Hepatocyte (in vitro differentiated cells): ENCODE data around the gene SPDYE16. TPM values are rescaled to one million over a fixed set of nuclear protein-coding genes. Genes with fewer than 3 reads are reported as not detected.
A peak's percentile ranks its signal among the peaks of the same experiment; 100 is the strongest.
"Not testable (repeated sequence)": the region's sequence is repeated elsewhere in the genome, so short reads cannot be mapped to it uniquely, and the experiment has no call there.

Experiments
- DNase-seq: peaks from one replicate; pipeline ENCODE4 v3.0.0-alpha.2; 2016; ENCODE audit warnings: low spot score
- H2AFZ ChIP-seq: fragments of 200-600 bp; sonication (generic); 2 replicates; pipeline ENCODE4 v1.6.0; 2016; ENCODE audit warnings: antibody characterized with exemption, mild to moderate bottlenecking
- H3K27ac ChIP-seq: fragments of 200-600 bp; sonication (generic); 2 replicates; pipeline ENCODE4 v1.5.1; 2016; ENCODE audit warnings: mild to moderate bottlenecking
- H3K27me3 ChIP-seq: fragments of 200-600 bp; sonication (generic); 2 replicates; pipeline ENCODE4 v1.6.1; 2016
- H3K36me3 ChIP-seq: fragments of 200-600 bp; sonication (generic); replicated peaks from 2 replicates; pipeline ENCODE4 v1.5.1; 2016; ENCODE audit warnings: low read depth; ENCODE audit not compliant: insufficient read depth
- H3K4me1 ChIP-seq: fragments of 200-600 bp; sonication (generic); 2 replicates; pipeline ENCODE4 v1.5.1; 2016; ENCODE audit warnings: mild to moderate bottlenecking, moderate library complexity; ENCODE audit not compliant: insufficient read depth
- H3K4me2 ChIP-seq: fragments of 200-600 bp; sonication (generic); 2 replicates; pipeline ENCODE4 v1.6.0; 2016
- H3K4me3 ChIP-seq: fragments of 200-600 bp; sonication (generic); 2 replicates; pipeline ENCODE4 v1.5.1; 2016; ENCODE audit warnings: mild to moderate bottlenecking
- H3K79me2 ChIP-seq: fragments of 200-600 bp; sonication (generic); 2 replicates; pipeline ENCODE4 v1.6.0; 2017; ENCODE audit warnings: mild to moderate bottlenecking
- H3K9me2 ChIP-seq: fragments of 200-600 bp; sonication (generic); replicated peaks from 2 replicates; pipeline ENCODE4 v1.6.0; 2017; ENCODE audit warnings: mild to moderate bottlenecking; ENCODE audit not compliant: insufficient read depth
- H3K9me3 ChIP-seq: fragments of 200-600 bp; sonication (generic); 2 replicates; pipeline ENCODE4 v1.5.1; 2016; ENCODE audit warnings: low read depth, mild to moderate bottlenecking
- H4K20me1 ChIP-seq: fragments of 200-600 bp; sonication (generic); 2 replicates; pipeline ENCODE4 v1.6.0; 2016; ENCODE audit warnings: mild to moderate bottlenecking; ENCODE audit not compliant: insufficient read depth, poor library complexity, severe bottlenecking
- EZH2 ChIP-seq: fragments of 200-600 bp; sonication (generic); IDR thresholded peaks from 2 replicates; pipeline ENCODE4 v1.6.1; 2016; ENCODE audit warnings: antibody characterized with exemption, mild to moderate bottlenecking, borderline replicate concordance
- EZH2phosphoT487 ChIP-seq: fragments of 200-600 bp; sonication (generic); IDR thresholded peaks from one replicate; pipeline ENCODE4 v1.6.1; 2018; ENCODE audit warnings: antibody characterized with exemption, mild to moderate bottlenecking, low read depth, moderate library complexity; ENCODE audit not compliant: unreplicated experiment, severe bottlenecking
- WGBS: methylation state at CpG from one replicate; pipeline ENCODE4 v1.1.6; 2016; ENCODE audit warnings: low lambda C conversion rate; ENCODE audit errors: missing lambda C conversion rate; 5-methylcytosine and 5-hydroxymethylcytosine counted together
- polyA plus RNA-seq: library from polyadenylated mRNA; unstranded; fragments of >200 nt; fragmentation: Nextera tagmentation; extraction: Ambion mirVana; gene quantifications from 2 replicates; pipeline ENCODE4 v1.2.1, GENCODE V29; 2016
- total RNA-seq: library from RNA; depleted of rRNA; stranded (reverse); fragments of >200 nt; gene quantifications from 2 replicates; pipeline ENCODE4 v1.2.3, GENCODE V29; 2014
- TF ChIP-seq, protein P1 (sequence below): fragments of 200-600 bp; sonication (generic); IDR thresholded peaks from 2 replicates; pipeline ENCODE4 v1.5.1; 2016; ENCODE audit warnings: antibody characterized with exemption, mild to moderate bottlenecking; ENCODE audit not compliant: poor library complexity

Gene SPDYE16
- total and polyA plus RNA-seq, 2 experiments from 2014 or later, result 0.03 to 1.1 TPM

DNA sequence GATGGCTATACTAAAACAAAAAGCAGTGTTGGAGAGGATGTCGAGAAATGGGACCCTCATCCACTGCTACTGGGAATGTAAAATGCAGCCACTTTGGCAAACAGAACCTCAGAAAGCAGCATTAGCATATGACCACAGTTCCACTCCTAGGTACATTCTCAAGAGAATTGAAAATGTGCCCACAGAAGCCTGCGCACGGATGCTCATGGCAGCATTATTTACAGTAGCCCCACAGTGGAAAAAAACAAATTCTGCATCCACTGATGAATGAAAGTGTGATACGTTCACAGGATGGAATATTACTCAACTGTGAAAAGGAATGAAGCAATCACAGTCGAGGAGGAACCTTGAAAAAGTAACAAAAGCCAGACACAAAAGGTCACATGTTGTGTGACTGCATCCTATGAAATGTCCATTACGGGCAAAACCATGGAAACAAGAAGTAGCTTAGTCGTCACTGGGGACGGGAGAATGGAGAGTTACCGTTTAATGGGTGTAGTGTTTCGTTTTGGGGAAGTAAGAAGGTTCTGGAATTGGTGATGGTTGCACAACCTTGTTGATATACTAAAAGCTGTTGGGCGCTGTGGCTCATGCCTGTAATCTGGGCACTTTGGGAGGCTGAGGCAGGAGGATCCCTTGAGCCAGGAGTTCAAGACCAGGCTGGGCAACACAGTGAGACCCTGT, 35.2 kb downstream of the SPDYE16 start:
- peaks cover 7% of the 10 kb centered on the region for H3K4me1 ChIP-seq
- no peak overlapping the region for H3K4me3 ChIP-seq
- no peaks in the 10 kb centered on the region for H3K79me2 ChIP-seq
- no peaks in the 10 kb centered on the region for H4K20me1 ChIP-seq
- DNase-seq, result peak; percentile 1
- no peak overlapping the region for H3K4me2 ChIP-seq
- H3K27me3 ChIP-seq, result no peaks in the 10 kb centered on the region
- no peak overlapping the region for H2AFZ ChIP-seq
- H3K9me2 ChIP-seq, result no peaks in the 10 kb centered on the region
- no peaks in the 10 kb centered on the region for H3K36me3 ChIP-seq
- H3K9me3 ChIP-seq, result no peaks in the 10 kb centered on the region
- no peak for TF ChIP-seq EZH2
- TF ChIP-seq EZH2phosphoT487, result no peak
- TF ChIP-seq, protein P1, sequence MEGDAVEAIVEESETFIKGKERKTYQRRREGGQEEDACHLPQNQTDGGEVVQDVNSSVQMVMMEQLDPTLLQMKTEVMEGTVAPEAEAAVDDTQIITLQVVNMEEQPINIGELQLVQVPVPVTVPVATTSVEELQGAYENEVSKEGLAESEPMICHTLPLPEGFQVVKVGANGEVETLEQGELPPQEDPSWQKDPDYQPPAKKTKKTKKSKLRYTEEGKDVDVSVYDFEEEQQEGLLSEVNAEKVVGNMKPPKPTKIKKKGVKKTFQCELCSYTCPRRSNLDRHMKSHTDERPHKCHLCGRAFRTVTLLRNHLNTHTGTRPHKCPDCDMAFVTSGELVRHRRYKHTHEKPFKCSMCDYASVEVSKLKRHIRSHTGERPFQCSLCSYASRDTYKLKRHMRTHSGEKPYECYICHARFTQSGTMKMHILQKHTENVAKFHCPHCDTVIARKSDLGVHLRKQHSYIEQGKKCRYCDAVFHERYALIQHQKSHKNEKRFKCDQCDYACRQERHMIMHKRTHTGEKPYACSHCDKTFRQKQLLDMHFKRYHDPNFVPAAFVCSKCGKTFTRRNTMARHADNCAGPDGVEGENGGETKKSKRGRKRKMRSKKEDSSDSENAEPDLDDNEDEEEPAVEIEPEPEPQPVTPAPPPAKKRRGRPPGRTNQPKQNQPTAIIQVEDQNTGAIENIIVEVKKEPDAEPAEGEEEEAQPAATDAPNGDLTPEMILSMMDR, result no peak
- H3K27ac ChIP-seq, result no peak overlapping the region
- WGBS, result 95% methylated on average over 11 of the region's 11 CpGs

DNA sequence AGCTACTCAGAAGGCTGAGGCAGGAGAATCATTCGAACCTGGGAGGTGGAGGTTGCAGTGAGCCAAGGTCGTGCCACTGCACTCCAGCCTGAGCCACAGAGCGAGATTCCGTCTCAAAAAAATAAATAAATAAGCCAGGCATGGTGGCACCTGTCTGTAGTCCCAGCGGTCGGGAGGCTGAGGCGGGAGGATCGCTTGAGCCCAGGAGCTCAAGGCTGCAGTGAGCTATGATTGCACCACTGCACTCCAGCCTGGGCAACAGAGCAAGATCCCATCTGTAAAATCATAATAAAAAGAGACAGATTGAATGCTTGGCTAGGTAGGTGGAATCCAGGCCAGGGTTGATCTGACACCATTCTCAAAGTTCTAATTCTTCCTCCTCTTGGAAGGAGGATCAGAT, 36.5 kb downstream of the SPDYE16 start:
- DNase-seq, result peak; percentile 0
- H2AFZ ChIP-seq, H3K4me1 ChIP-seq, H3K9me3 ChIP-seq, H3K4me2 ChIP-seq, H3K27me3 ChIP-seq, H4K20me1 ChIP-seq, H3K4me3 ChIP-seq, H3K27ac ChIP-seq, H3K36me3 ChIP-seq, H3K79me2 ChIP-seq, H3K9me2 ChIP-seq: not testable (repeated sequence)
- WGBS, result 96% methylated on average over 8 of the region's 8 CpGs

DNA sequence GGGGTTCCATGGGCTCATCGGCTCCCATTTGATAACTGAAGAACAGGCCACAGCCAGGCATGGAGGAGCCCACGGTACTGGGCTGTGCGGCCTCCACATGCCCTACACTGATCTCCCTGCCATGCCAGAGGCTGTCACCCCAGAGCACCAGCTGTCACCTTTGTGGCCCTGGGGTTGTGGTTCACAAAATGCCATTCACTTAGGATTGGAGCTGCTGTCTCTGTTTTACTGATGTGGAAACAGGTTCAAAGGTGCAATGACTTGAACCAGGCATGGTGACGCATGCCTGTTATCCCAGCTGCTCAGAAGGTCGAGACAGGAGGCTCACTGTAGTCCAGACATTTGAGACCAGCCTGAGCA, 37.0 kb downstream of the SPDYE16 start:
- 95% methylated on average over 5 of the region's 5 CpGs for WGBS
- peaks cover 7% of the 10 kb centered on the region for H3K4me1 ChIP-seq
- no peaks in the 10 kb centered on the region for H4K20me1 ChIP-seq
- TF ChIP-seq EZH2phosphoT487 (no peak), EZH2 (no peak)
- TF ChIP-seq, protein P1, result no peak
- peak; percentile 4 for DNase-seq
- no peaks in the 10 kb centered on the region for H3K36me3 ChIP-seq
- no peaks in the 10 kb centered on the region for H3K79me2 ChIP-seq
- H3K4me3 ChIP-seq, result no peak overlapping the region
- no peaks in the 10 kb centered on the region for H3K9me2 ChIP-seq
- no peak overlapping the region for H3K4me2 ChIP-seq
- H3K9me3 ChIP-seq, result no peaks in the 10 kb centered on the region
- no peak overlapping the region for H2AFZ ChIP-seq
- no peak overlapping the region for H3K27ac ChIP-seq
- no peaks in the 10 kb centered on the region for H3K27me3 ChIP-seq

DNA sequence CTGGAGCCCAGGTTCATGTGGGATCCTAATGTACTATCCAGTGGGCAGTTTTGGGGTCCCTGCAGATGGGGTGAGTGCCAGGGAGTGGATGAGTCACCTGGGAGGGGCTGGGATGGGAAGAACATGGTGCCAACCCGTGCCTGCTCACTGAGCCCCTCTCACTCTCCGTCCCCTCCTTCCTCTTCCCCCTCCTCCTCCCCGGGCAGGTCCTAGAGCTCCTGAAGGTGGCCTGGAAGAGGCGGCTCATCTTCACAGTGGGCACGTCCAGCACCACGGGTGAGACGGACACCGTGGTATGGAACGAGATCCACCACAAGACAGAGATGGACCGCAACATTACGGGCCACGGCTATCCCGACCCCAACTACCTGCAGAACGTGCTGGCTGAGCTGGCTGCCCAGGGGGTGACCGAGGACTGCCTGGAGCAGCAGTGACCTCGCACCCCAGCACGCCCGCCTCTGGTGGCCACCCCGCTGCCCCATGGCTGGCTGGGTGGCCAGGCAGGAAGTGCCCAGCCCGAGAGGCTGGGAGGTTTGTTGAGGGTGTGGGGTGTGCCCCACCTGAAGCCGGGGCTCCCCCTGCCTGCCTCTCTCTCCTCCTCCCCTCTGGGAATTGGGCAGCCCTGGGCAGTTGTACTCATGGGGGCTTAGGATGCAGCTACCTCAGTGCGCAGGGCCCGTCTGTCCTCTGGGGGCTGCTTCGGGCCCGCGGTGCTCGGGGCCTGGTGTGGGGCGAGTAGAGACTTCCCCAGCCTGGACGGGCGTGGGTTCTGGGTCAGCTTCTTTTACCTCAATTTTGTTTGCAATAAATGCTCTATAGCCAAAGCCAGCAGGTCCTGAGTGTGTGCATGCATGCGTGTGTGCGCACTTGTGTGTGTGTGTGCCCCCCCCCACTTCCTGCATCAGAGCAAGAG, 37.7 kb downstream of the SPDYE16 start:
- H4K20me1 ChIP-seq, result no peaks in the 10 kb centered on the region
- no peaks in the 10 kb centered on the region for H3K36me3 ChIP-seq
- H3K27me3 ChIP-seq, result no peaks in the 10 kb centered on the region
- TF ChIP-seq, protein P1, result no peak
- TF ChIP-seq EZH2 (no peak), EZH2phosphoT487 (no peak)
- peaks cover 6% of the 10 kb centered on the region for H3K4me1 ChIP-seq
- H3K4me3 ChIP-seq, result no peak overlapping the region
- no peaks in the 10 kb centered on the region for H3K9me2 ChIP-seq
- 95% methylated on average over 29 of the region's 32 CpGs for WGBS
- H3K79me2 ChIP-seq, result no peaks in the 10 kb centered on the region
- H3K4me2 ChIP-seq, result no peak overlapping the region
- no peak overlapping the region for H3K27ac ChIP-seq
- DNase-seq, result peak; percentile 2
- H2AFZ ChIP-seq, result no peak overlapping the region
- no peaks in the 10 kb centered on the region for H3K9me3 ChIP-seq

DNA sequence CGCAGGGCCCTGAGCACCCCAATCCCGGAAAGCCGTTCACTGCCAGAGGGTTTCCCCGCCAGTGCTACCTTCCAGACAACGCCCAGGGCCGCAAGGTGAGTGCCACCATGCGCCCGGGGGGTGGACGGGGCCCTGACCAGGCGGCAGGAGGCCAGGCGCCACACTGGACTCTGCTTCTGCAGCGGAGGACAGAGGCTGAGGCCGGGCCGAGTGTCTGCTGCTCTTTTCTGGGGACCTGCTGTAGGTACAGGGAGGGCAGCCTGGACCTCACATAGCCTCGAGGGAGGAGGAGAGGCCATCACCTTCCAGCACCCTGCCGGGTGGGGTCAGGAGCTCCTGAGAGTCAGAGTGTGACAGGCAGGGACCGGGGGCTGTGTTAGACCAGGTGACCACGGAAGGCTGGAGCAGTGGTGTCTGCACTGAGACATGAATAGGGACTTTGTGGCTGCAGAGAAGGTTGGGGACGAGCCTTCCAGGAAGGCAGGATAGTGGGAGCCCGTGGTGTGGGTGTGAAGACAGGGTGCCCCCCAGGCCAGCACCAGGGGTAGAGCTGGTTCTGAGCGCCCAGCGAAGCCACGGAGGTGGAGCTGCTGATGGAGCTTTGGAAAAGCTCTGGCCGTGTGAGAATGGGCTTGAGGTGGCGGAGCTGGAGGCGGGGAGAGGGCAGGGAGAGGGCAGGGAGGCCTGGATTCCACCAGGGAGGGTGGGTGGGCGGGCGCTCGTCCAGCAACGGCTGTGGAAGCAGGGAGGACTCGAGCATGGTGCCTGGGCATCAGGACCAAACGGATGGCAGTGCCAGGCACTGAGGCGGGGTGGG, 38.5 kb downstream of the SPDYE16 start:
- H3K9me2 ChIP-seq, H3K4me2 ChIP-seq, H3K27ac ChIP-seq, H3K4me3 ChIP-seq, H3K79me2 ChIP-seq, H3K36me3 ChIP-seq, H3K4me1 ChIP-seq, H2AFZ ChIP-seq, H3K27me3 ChIP-seq, H3K9me3 ChIP-seq, H4K20me1 ChIP-seq: not testable (repeated sequence)
- peak; percentile 2 for DNase-seq
- WGBS, result 92% methylated on average over 10 of the region's 33 CpGs
